ENCODE results near the gene IL22RA1.

The IL22RA1 gene

GRCh38 chr1:24136956-24137539 lies 5.9 kb downstream of the IL22RA1 start:
- DNase-seq: no peak

- no peak for DNase-seq
Measured at GRCh38 chr1:24134376-24134775, 8.6 kb downstream of the IL22RA1 start.

- no peak for DNase-seq
Measured at GRCh38 chr1:24133819-24134218, 9.1 kb downstream of the IL22RA1 start.

GRCh38 chr1:24130385-24130784 lies 12.6 kb downstream of the IL22RA1 start:
- no peak for DNase-seq

GRCh38 chr1:24127801-24128363 lies 15.1 kb downstream of the IL22RA1 start:
- DNase-seq: no peak

- no peak for DNase-seq
Measured at GRCh38 chr1:24127134-24127800, 15.7 kb downstream of the IL22RA1 start.

- no peak for DNase-seq
Measured at GRCh38 chr1:24126672-24127023, 16.3 kb downstream of the IL22RA1 start.

- no peak for DNase-seq
Measured at GRCh38 chr1:24126018-24126671, 16.8 kb downstream of the IL22RA1 start.

GRCh38 chr1:24125456-24125855 lies 17.5 kb downstream of the IL22RA1 start:
- DNase-seq: no peak

GRCh38 chr1:24124980-24125379 lies 18.0 kb downstream of the IL22RA1 start:
- no peak for DNase-seq

- DNase-seq: no peak
Measured at GRCh38 chr1:24123611-24124010, 19.3 kb downstream of the IL22RA1 start.

GRCh38 chr1:24122776-24123175 lies 20.2 kb downstream of the IL22RA1 start:
- no peak for DNase-seq

GRCh38 chr1:24121406-24121805 lies 21.5 kb downstream of the IL22RA1 start:
- DNase-seq: no peak

GRCh38 chr1:24120965-24121364 lies 22.0 kb downstream of the IL22RA1 start:
- no peak for DNase-seq

- DNase-seq: no peak
Measured at GRCh38 chr1:24119859-24120756, 22.8 kb downstream of the IL22RA1 start.

GRCh38 chr1:24119489-24119858 lies 23.5 kb downstream of the IL22RA1 start:
- DNase-seq: no peak

- no peak for DNase-seq
Measured at GRCh38 chr1:24118410-24119242, 24.3 kb downstream of the IL22RA1 start.

GRCh38 chr1:24117722-24118409 lies 25.1 kb downstream of the IL22RA1 start:
- no peak for DNase-seq

GRCh38 chr1:24117132-24117531 lies 25.8 kb downstream of the IL22RA1 start:
- DNase-seq: no peak

GRCh38 chr1:24114753-24115152 lies 28.2 kb downstream of the IL22RA1 start:
- no peak for DNase-seq

- DNase-seq: no peak
Measured at GRCh38 chr1:24113641-24114033, 29.3 kb downstream of the IL22RA1 start.

Data from cortex of kidney (tissue), 1 donor.